Caki2 (cell line): ENCODE measurements around the gene DEXI. TPM values are rescaled to one million over a fixed set of nuclear protein-coding genes. Genes with fewer than 3 reads are reported as not detected.

Experiments used
- DNase-seq: peaks from one replicate; pipeline ENCODE4 v3.0.0-alpha.2; 2015; ENCODE audit warnings: low read depth
- in situ Hi-C: cut with HindIII; loops from 2 replicates; pipeline ENCODE4 v1.10.0; 2016; ENCODE audit warnings: low sequenced_read_pairs, low pct_unique_long_range_greater_than_20kb, mixed read lengths
- total RNA-seq: library from RNA; depleted of rRNA; stranded (reverse); fragments of >200 nt; shearing (Covaris generic); gene quantifications from 2 replicates; pipeline ENCODE4 v1.2.3, GENCODE V29; 2014; ENCODE audit warnings: low replicate concordance

The DEXI gene
- total RNA-seq, 1 experiment from 2014 or later = 71.5 TPM

GRCh38 chr16:10919003-10919351 is 23.3 kb downstream of the DEXI start:
- DNase-seq = no peak
- in situ Hi-C loops = no loop called here

GRCh38 chr16:10918294-10919002 is 23.8 kb downstream of the DEXI start:
- DNase-seq = peak; percentile 68
- in situ Hi-C loops = no loop called here

- DNase-seq = no peak
- in situ Hi-C loops = no loop called here
These were observed 25.7 kb downstream of the DEXI start for GRCh38 chr16:10916534-10916933.

GRCh38 chr16:10911267-10911666 is 31.0 kb downstream of the DEXI start:
- in situ Hi-C loops = no loop called here

GRCh38 chr16:10907757-10908045 is 34.6 kb downstream of the DEXI start:
- in situ Hi-C loops = no loop called here
- DNase-seq = no peak

More at GRCh38 chr16:10911267-10911666, 31.0 kb downstream of the DEXI start:
- no peak for DNase-seq

- no peak for DNase-seq
- in situ Hi-C loops = no loop called here
These were observed 35.1 kb downstream of the DEXI start for GRCh38 chr16:10906914-10907756.

GRCh38 chr16:10906482-10906881 is 35.8 kb downstream of the DEXI start:
- in situ Hi-C loops = no loop called here

GRCh38 chr16:10902999-10903398 is 39.3 kb downstream of the DEXI start:
- DNase-seq = no peak
- in situ Hi-C loops = no loop called here

More at GRCh38 chr16:10906482-10906881, 35.8 kb downstream of the DEXI start:
- no peak for DNase-seq

GRCh38 chr16:10897134-10897533 is 45.1 kb downstream of the DEXI start:
- DNase-seq = no peak
- in situ Hi-C loops = no loop called here

GRCh38 chr16:10896723-10897122 is 45.5 kb downstream of the DEXI start:
- in situ Hi-C loops = no loop called here
- no peak for DNase-seq

- no peak for DNase-seq
- in situ Hi-C loops = no loop called here
These were observed 46.1 kb downstream of the DEXI start for GRCh38 chr16:10896165-10896564.

GRCh38 chr16:10895053-10895946 is 47.0 kb downstream of the DEXI start:
- in situ Hi-C loops = no loop called here
- DNase-seq = peak; percentile 40

- in situ Hi-C loops = no loop called here
- no peak for DNase-seq
These were observed 49.4 kb downstream of the DEXI start for GRCh38 chr16:10892782-10893318.

- in situ Hi-C loops = no loop called here
- no peak for DNase-seq
These were observed 52.4 kb downstream of the DEXI start for GRCh38 chr16:10889855-10890254.

GRCh38 chr16:10888320-10888937 is 53.8 kb downstream of the DEXI start:
- in situ Hi-C loops = no loop called here

GRCh38 chr16:10885246-10885645 is 57.0 kb downstream of the DEXI start:
- in situ Hi-C loops = no loop called here
- DNase-seq = no peak

More at GRCh38 chr16:10888320-10888937, 53.8 kb downstream of the DEXI start:
- DNase-seq = no peak

GRCh38 chr16:10883004-10883403 is 59.3 kb downstream of the DEXI start:
- in situ Hi-C loops = no loop called here
- no peak for DNase-seq

- DNase-seq = no peak
- in situ Hi-C loops = no loop called here
These were observed 60.7 kb downstream of the DEXI start for GRCh38 chr16:10881479-10882030.
